SU-DHL-6 (cell line): ENCODE measurements around the gene YBX1.

Source experiments
- H2AFZ ChIP-seq: fragments of 200-600 bp; sonication (generic); 2 replicates; pipeline ENCODE4 v1.6.1; 2014; ENCODE audit warnings: low read depth, mild to moderate bottlenecking, moderate library complexity, mixed read lengths, antibody characterized with exemption, low read length; ENCODE audit not compliant: severe bottlenecking
- H3F3A ChIP-seq: fragments of 200-600 bp; shearing (Covaris generic); 2 replicates; pipeline ENCODE4 v1.6.0; 2016; ENCODE audit warnings: antibody characterized with exemption, mild to moderate bottlenecking; ENCODE audit not compliant: insufficient read depth
- H3K27ac ChIP-seq: fragments of 200-600 bp; sonication (generic); 2 replicates; pipeline ENCODE4 v1.5.1; 2016; ENCODE audit warnings: low read depth, mild to moderate bottlenecking, low read length, moderate library complexity, mixed read lengths
- H3K27me3 ChIP-seq: fragments of 200-600 bp; sonication (generic), shearing (Covaris generic); 2 replicates; pipeline ENCODE4 v1.6.0; 2014; ENCODE audit warnings: mild to moderate bottlenecking, low read length
- H3K36me3 ChIP-seq: fragments of 200-600 bp; sonication (generic); 2 replicates; pipeline ENCODE4 v1.6.1; 2014; ENCODE audit warnings: mild to moderate bottlenecking, low read length, mixed read lengths
- H3K4me2 ChIP-seq: fragments of 300-600, 200-600 bp; shearing (Covaris generic), sonication (generic); 2 replicates; pipeline ENCODE4 v1.6.0; 2014; ENCODE audit warnings: low read length, low read depth, mild to moderate bottlenecking; ENCODE audit not compliant: poor library complexity, severe bottlenecking
- H3K4me3 ChIP-seq: fragments of 200-600 bp; sonication (generic); 2 replicates; pipeline ENCODE4 v1.5.1; 2014; ENCODE audit warnings: antibody characterized with exemption, low read length, mild to moderate bottlenecking, mixed read lengths; ENCODE audit not compliant: insufficient read depth, poor library complexity, severe bottlenecking
- H3K79me2 ChIP-seq: fragments of 200-600 bp; sonication (generic); 2 replicates; pipeline ENCODE4 v1.6.1; 2014; ENCODE audit warnings: mild to moderate bottlenecking, low read length, moderate library complexity; ENCODE audit not compliant: insufficient read depth
- H3K9ac ChIP-seq: fragments of 200-600 bp; sonication (generic); 2 replicates; pipeline ENCODE4 v1.7.0; 2014; ENCODE audit warnings: mild to moderate bottlenecking, low read length
- H3K9me2 ChIP-seq: fragments of 200-600 bp; sonication (generic); replicated peaks from 2 replicates; pipeline ENCODE4 v1.6.1; 2014; ENCODE audit warnings: low read length; ENCODE audit not compliant: insufficient read depth
- H3K9me3 ChIP-seq: fragments of 200-600 bp; sonication (generic); 2 replicates; pipeline ENCODE4 v1.6.1; 2014; ENCODE audit warnings: low read length, mixed read lengths; ENCODE audit not compliant: insufficient read depth
- H4K20me1 ChIP-seq: fragments of 200-600 bp; sonication (generic); 2 replicates; pipeline ENCODE4 v1.6.1; 2014; ENCODE audit warnings: low read depth, mild to moderate bottlenecking, antibody characterized with exemption, low read length, moderate library complexity, mixed read lengths
- CTCF ChIP-seq: fragments of 200-600 bp; sonication (generic); IDR thresholded peaks from one replicate; pipeline ENCODE4 v1.5.1; 2017; ENCODE audit warnings: antibody characterized with exemption, mild to moderate bottlenecking, low read length, moderate library complexity; ENCODE audit not compliant: insufficient read depth, poor library complexity, severe bottlenecking
- EZH2phosphoT487 ChIP-seq: fragments of 200-600 bp; sonication (generic), shearing (Covaris generic); conservative IDR thresholded peaks from 2 replicates; pipeline ENCODE4 v1.6.1; 2018; ENCODE audit warnings: mild to moderate bottlenecking, antibody characterized with exemption, low read length, moderate library complexity, mixed read lengths

Gene YBX1

GRCh38 chr1:42747125-42747524, 64.9 kb downstream of the YBX1 start:
- Histone ChIP-seq H3K27ac (no peak overlapping the region), H3K79me2 (no peaks in the 10 kb centered on the region), H3K4me3 (no peak overlapping the region), H2AFZ (no peak overlapping the region), H3K9ac (no peak overlapping the region), H3K9me3 (no peaks in the 10 kb centered on the region), H3F3A (no peaks in the 10 kb centered on the region), H3K36me3 (0 out of 2 replicates have a peak, but pooled peaks cover 2% of the 10 kb centered on the region), H3K27me3 (no peaks in the 10 kb centered on the region), H3K4me2 (no peak overlapping the region), H3K9me2 (no peaks in the 10 kb centered on the region), H4K20me1 (no peaks in the 10 kb centered on the region)
- TF ChIP-seq CTCF, result peak; percentile 30
- no peak for TF ChIP-seq EZH2phosphoT487

- Histone ChIP-seq H3K27me3 (no peaks in the 10 kb centered on the region), H3K9me2 (no peaks in the 10 kb centered on the region), H3F3A (no peaks in the 10 kb centered on the region), H3K9me3 (no peaks in the 10 kb centered on the region), H3K4me3 (no peak overlapping the region), H3K36me3 (0 out of 2 replicates have a peak, but pooled peaks cover 5% of the 10 kb centered on the region), H3K27ac (no peak overlapping the region), H3K4me2 (no peak overlapping the region), H4K20me1 (no peaks in the 10 kb centered on the region), H3K9ac (no peak overlapping the region), H3K79me2 (no peaks in the 10 kb centered on the region), H2AFZ (no peak overlapping the region)
- TF ChIP-seq EZH2phosphoT487, result no peak
- TF ChIP-seq CTCF, result no peak
Measured at GRCh38 chr1:42748021-42748420, 65.8 kb downstream of the YBX1 start.

DNA sequence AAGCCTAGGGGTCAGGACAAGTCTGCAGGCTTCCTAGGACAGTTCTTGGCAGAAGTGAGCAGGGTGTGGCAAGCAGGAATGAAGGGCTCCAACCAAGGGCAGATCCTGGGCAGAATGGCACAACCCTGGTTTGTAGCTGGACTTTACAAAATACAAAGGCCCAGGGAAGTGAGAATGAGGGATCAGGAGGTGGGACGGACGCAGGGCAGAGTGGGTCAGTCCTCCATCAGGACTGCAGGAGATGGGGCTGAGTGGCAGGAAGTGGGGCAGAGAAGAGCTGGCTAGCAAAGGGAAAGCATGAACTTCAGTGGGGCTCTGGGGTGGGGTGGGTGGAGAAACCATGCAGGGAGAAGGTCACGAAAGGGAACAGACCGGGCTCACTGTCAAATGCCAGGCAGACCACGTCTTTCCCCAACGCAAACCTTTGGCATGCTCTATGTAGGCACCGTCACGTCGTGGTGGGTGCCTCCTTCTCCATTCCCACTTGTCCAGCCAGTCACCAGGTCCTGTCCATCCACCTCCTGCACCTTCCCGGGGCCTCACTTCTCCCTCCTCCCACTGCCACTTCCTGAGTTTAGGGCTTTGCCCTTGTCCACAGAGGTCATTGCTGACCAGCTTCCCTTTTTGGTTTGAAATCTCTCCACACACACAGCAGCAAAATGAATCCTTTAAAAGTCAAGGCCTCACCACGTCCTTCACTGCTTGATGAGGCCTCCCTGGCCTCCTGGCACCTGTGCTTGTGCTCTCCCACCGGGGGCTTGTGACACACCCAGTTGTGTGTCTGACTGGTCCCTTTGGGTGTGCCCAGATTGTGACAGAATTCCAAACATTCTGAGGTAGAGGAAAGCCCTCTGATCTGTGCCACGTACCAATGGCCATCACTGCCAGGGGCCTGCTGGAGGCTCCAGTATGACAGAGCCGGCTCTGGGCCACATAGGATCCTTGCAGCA, 66.5 kb downstream of the YBX1 start:
- H3K4me2 ChIP-seq, result no peak overlapping the region
- H4K20me1 ChIP-seq, result no peaks in the 10 kb centered on the region
- H3K4me3 ChIP-seq, result no peak overlapping the region
- no peaks in the 10 kb centered on the region for H3K9me2 ChIP-seq
- TF ChIP-seq EZH2phosphoT487 (no peak), CTCF (no peak)
- H3K9me3 ChIP-seq, result no peaks in the 10 kb centered on the region
- 0 out of 2 replicates have a peak, but pooled peaks cover 7% of the 10 kb centered on the region for H3K36me3 ChIP-seq
- H3K27ac ChIP-seq, result no peak overlapping the region
- H3F3A ChIP-seq, result no peaks in the 10 kb centered on the region
- H2AFZ ChIP-seq, result no peak overlapping the region
- no peak overlapping the region for H3K9ac ChIP-seq
- H3K79me2 ChIP-seq, result no peaks in the 10 kb centered on the region
- H3K27me3 ChIP-seq, result no peaks in the 10 kb centered on the region
